Measurements from ENCODE around the gene MAPK4.

Gene MAPK4

DNA sequence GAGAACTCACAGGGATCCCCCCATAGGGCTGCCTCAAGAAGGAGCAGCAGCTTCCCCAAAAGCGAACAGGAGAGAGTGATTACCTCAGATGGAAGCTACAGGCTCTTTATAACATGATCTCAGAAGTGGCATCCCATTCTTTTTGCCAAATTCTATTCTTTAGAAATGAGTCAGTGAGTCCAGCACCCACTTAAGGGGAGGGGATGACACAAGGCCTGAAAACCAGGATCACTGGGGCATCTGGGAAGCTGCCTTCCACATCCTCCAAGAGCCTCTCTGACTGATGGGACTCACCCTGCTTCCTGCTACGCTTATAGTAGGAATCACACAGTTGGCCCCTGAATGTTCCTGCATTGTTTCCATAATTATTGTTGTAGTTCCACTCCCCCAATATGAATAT is 96.5 kb downstream of the MAPK4 start:
- TF ChIP-seq, protein P1, sequence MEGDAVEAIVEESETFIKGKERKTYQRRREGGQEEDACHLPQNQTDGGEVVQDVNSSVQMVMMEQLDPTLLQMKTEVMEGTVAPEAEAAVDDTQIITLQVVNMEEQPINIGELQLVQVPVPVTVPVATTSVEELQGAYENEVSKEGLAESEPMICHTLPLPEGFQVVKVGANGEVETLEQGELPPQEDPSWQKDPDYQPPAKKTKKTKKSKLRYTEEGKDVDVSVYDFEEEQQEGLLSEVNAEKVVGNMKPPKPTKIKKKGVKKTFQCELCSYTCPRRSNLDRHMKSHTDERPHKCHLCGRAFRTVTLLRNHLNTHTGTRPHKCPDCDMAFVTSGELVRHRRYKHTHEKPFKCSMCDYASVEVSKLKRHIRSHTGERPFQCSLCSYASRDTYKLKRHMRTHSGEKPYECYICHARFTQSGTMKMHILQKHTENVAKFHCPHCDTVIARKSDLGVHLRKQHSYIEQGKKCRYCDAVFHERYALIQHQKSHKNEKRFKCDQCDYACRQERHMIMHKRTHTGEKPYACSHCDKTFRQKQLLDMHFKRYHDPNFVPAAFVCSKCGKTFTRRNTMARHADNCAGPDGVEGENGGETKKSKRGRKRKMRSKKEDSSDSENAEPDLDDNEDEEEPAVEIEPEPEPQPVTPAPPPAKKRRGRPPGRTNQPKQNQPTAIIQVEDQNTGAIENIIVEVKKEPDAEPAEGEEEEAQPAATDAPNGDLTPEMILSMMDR (IDR thresholded peaks at IDR 0.05; ENCODE audit: low read depth, low read length), result no peak
- DNase-seq (ENCODE audit: extremely low read depth, low read depth), result no peak

DNA sequence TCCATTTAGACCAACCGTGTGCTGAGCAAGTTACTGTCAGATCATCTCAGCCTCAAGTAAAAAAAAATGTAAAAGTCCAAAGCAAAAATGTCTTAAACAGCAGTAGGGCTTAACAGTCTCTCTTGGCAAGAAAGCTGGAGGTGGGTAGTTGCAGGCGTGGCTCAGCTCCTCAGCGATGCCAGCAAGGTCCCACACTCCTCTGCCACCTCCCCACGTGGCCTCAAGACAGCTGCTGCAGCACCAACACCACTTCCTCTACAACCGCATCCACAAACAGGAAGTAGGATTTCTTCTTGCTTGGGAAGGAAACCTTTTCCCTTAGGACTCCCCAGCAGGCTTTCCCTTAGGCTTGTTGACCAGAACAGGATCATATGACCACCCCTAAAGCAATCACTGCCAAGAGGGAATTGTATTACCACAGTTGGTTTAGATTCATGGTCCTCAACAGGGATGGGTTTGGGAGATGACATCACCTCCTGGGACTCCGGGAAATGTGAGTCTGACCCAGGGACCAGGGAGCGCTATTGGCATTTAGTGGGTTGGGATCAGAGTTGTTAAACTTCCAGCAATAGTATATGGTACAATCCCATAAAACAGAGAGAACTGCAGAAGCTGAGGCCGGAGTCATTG is 97.1 kb downstream of the MAPK4 start:
- DNase-seq (ENCODE audit: extremely low read depth, low read depth), result no peak
- TF ChIP-seq, protein P1 (IDR thresholded peaks at IDR 0.05; ENCODE audit: low read depth, low read length), result no peak

DNA sequence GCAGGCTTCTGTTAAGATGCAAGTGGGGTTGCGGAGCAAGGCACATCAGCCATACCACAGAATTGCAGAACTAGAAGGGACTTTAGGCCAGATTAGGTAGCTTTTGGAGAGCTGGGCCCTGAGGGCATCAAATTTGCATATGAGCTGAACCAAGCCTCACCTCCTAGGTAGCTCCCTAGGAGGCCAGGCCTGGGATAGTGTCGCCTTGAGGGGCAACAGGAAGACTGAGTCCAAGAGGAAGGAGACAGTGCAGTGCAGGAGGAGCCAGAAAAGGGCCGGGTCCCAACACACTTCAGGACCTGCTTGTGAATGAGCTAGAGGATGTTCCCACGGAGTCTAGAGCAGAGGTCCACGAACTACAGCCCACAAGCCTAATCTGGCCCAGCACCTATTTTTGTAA is 98.7 kb downstream of the MAPK4 start:
- DNase-seq (ENCODE audit: extremely low read depth, low read depth), result no peak
- TF ChIP-seq, protein P1 (IDR thresholded peaks at IDR 0.05; ENCODE audit: low read depth, low read length), result no peak

DNA sequence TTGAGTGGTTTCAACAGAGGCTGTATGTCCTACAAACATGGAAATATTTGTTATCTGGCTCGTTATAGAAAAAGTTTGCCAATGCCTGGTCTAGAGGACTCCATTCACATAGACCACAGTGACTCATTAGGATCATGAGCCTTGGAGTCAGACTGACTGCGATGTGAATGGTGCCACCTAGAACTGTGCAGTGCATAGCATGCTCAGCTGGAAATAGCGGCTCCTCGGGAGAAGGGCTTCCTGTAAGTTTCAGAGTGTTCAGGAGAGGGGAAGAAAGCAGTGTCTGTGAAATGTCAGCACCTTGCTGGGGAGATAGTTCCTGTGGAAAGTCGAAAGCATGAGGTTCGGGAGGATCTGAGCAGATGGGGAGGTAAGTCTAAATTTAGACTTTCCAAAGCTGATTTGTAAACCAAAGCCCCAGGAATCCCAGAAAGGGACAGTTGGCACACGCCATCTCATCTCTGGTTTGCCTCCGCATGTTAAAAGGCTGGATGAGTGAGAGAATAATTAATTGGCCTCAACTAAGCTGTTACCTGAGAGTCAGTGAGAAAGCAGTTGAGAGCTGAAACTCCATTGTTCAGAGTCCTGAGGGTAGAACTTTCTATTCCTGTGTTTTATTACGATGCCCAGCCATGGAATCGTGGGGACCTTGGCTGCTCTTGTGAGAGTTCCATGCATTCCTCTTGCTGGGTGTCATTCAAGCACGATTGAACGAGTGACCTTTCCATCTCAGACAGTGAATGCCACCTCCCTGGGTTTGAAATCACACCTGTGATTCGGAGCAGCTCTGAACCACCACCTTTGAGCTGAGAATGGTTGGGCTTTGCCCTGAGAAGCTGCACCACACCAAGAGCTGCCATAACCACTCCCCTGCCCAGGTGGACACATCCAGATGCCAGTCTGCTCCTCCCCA is 99.5 kb downstream of the MAPK4 start:
- TF ChIP-seq, protein P1 (IDR thresholded peaks at IDR 0.05; ENCODE audit: low read depth, low read length), result no peak
- no peak for DNase-seq (ENCODE audit: extremely low read depth, low read depth)

DNA sequence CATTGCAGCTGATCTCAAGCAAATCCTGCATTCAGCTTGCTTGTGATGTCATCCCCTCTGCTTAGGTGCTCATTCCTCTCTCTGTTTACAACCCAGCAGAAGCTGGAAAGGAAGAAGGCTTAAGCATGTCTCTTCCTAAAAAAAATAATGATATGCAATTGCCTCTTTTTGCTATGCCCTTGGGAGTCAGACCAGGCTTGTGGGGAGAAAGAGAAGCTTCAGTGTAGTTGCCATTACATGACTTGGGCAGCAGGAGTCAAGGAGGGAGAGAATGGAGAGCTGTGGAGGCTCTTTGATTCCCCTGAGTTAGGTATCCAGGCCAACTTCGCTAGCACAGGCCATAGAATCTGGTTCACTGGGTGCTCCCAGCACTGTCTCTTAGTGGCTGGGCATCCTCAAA is 101.1 kb downstream of the MAPK4 start:
- DNase-seq (ENCODE audit: extremely low read depth, low read depth), result no peak
- TF ChIP-seq, protein P1 (IDR thresholded peaks at IDR 0.05; ENCODE audit: low read depth, low read length), result no peak

DNA sequence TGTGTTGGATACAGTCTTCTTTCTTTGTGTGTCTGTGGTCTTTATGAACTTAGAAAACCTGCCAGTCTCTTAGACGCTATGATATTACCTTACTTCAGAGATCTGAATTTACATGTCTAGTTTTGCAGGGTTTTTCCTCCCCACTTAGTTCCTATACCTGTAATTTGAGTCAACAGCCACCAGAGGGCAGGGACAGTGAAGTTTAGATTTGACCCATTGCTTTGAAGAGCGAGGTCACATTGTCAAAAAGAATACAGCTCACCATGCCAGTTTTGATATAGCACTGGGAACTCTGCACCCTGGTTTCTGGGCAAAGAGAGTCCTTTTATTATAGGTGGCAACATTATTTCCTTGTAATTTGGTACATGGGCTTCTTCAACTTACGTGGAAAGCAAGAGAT is 102.3 kb downstream of the MAPK4 start:
- TF ChIP-seq, protein P1 (IDR thresholded peaks at IDR 0.05; ENCODE audit: low read depth, low read length), result no peak; the same call in 1 of the 2 replicates
- no peak for DNase-seq (ENCODE audit: extremely low read depth, low read depth)

DNA sequence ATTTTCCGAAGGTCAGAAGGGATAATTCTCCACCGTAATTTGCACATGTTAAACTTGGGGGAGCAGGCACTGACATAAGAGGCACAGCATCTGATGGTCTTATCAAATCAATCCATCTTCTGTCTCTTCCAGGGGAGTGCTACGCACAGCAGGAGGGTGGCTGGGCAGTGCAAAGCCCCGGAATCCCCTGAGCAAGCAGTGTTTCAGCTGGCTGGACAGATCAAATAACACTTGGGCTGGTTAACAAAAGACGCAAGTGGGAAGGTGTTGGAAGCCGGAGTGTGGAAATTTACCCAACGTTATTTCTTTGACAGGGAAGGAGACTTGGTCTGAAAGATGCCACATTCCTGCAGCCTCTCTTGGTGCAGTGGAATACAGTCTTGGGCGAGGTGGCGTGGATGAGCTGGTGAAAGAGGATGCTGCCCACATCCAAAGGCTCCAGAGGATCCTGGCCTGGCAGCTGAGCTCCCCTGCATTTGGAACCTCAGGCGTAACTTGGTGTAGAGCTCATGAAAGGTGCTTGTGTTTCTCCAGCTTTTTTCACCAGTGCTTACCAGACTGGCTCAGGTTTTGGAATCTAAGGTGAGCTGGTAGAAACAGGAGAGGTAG is 103.0 kb downstream of the MAPK4 start:
- DNase-seq (ENCODE audit: extremely low read depth, low read depth), result no peak
- TF ChIP-seq, protein P1 (IDR thresholded peaks at IDR 0.05; ENCODE audit: low read depth, low read length), result no peak
